Thyroid gland (tissue), 4 donors: ENCODE measurements around the gene CACNA1I.

Experiments
- CTCF ChIP-seq, 6 experiments: fragments of 200-600 bp in 3 of 6; fragments of 450-650 bp in 3 of 6; sonication (generic) in 3 of 6; IDR thresholded peaks; one replicate each; pipeline ENCODE4 v1.5.1; 2016 to 2019; ENCODE audit warnings: antibody characterized with exemption in 6 of 6, mild to moderate bottlenecking in 2 of 6, inconsistent platforms in 1 of 6, moderate library complexity in 1 of 6
- POLR2A ChIP-seq, 2 donors: fragments of 450-650 bp; IDR thresholded peaks; one replicate each; pipeline ENCODE4 v1.6.1; 2017; ENCODE audit warnings: antibody characterized with exemption in 2 of 2, mild to moderate bottlenecking in 2 of 2, moderate library complexity in 1 of 2

DNA sequence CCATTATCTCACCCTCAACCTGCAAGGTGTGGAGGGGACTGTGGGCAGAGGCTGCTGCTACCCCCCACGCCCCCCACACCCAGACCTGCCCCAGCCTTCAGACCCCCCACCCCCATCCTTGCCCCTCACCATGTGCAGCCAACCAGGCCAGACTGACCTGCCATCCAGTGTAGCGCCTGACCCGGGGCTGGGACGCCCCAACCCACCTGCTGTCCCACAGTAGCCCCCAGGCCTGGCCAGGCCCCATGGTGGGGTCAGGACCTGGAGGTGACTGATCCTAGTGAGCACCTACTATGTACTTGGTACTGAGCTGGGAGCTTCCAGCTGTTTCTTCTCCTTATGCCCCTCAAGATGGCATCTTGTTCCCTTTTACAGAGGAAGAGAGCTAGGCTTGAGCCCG lies 113.1 kb downstream of the CACNA1I start:
- TF ChIP-seq CTCF (IDR thresholded peaks at IDR 0.05) (no peak), POLR2A (IDR thresholded peaks at IDR 0.05) (no peak)
